Upper lobe of left lung (tissue), 4 donors: ENCODE measurements around the gene NEURL1B.

Source experiments
- CTCF ChIP-seq, 6 experiments: fragments of 450-650 bp in 4 of 6; fragments of 200-600 bp in 2 of 6; sonication (generic) in 2 of 6; IDR thresholded peaks; one replicate each; pipeline ENCODE4 v1.5.1; 2016 to 2019; ENCODE audit warnings: antibody characterized with exemption in 6 of 6
- EP300 ChIP-seq, 4 donors: sonication (generic); formaldehyde crosslinking; IDR thresholded peaks; one replicate each; pipeline ENCODE4 v1.5.1; 2017; ENCODE audit warnings: antibody characterized with exemption in 4 of 4, control low read depth in 2 of 4
- POLR2A ChIP-seq, 4 donors: fragments of 450-650 bp; IDR thresholded peaks; one replicate each; pipeline ENCODE4 v1.5.1; 2016 to 2017; ENCODE audit warnings: antibody characterized with exemption in 4 of 4, mild to moderate bottlenecking in 2 of 4
- POLR2AphosphoS5 ChIP-seq, 2 donors: sonication (generic); formaldehyde crosslinking; IDR thresholded peaks; one replicate each; pipeline ENCODE4 v1.5.1; 2017; ENCODE audit warnings: antibody characterized with exemption in 2 of 2

- no peak for TF ChIP-seq POLR2A (IDR thresholded peaks at IDR 0.05)
- TF ChIP-seq CTCF (IDR thresholded peaks at IDR 0.05): no peak
- no peak for TF ChIP-seq POLR2AphosphoS5 (IDR thresholded peaks at IDR 0.05)
- no peak for TF ChIP-seq EP300 (IDR thresholded peaks at IDR 0.05)
Observed at GRCh38 chr5:172720655-172721054, 79.6 kb downstream of the NEURL1B start.
